PC-9 (cell line): ENCODE data around the gene TNFRSF1A.

Source experiments
- EZH2 ChIP-seq: fragments of 200-600 bp; sonication (generic); IDR thresholded peaks from 2 replicates; pipeline ENCODE4 v1.8.0; 2017; ENCODE audit warnings: antibody characterized with exemption, low read depth
- TF ChIP-seq, protein P1 (sequence below): fragments of 200-600 bp; sonication (generic); conservative IDR thresholded peaks from 2 replicates; pipeline ENCODE4 v1.6.1; 2017; ENCODE audit warnings: mixed run types, antibody characterized with exemption, mild to moderate bottlenecking, moderate library complexity

DNA sequence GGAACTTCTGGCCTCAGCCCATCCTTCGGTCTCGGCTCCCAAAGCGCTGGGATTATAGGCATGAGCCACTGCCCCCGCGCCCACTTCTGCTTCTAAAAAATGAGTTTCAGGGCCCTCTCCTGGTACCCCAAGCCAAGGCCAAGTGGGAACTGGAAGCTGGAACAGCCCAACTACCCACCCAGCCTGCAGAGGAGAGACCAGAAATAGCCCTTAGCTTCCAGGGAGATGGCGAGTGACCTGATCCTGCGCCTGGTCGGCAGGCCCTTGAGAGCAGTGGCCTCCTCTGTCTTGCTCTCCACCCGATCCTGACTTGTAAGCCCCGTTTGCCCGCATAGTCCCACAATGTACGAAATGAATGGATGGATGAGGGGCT is 62.6 kb downstream of the TNFRSF1A start:
- TF ChIP-seq, protein P1, sequence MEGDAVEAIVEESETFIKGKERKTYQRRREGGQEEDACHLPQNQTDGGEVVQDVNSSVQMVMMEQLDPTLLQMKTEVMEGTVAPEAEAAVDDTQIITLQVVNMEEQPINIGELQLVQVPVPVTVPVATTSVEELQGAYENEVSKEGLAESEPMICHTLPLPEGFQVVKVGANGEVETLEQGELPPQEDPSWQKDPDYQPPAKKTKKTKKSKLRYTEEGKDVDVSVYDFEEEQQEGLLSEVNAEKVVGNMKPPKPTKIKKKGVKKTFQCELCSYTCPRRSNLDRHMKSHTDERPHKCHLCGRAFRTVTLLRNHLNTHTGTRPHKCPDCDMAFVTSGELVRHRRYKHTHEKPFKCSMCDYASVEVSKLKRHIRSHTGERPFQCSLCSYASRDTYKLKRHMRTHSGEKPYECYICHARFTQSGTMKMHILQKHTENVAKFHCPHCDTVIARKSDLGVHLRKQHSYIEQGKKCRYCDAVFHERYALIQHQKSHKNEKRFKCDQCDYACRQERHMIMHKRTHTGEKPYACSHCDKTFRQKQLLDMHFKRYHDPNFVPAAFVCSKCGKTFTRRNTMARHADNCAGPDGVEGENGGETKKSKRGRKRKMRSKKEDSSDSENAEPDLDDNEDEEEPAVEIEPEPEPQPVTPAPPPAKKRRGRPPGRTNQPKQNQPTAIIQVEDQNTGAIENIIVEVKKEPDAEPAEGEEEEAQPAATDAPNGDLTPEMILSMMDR: no peak
- no peak for TF ChIP-seq EZH2
